GM18870 (cell line): Measurements from ENCODE around the gene ATAD3C.
"Not testable (repeated sequence)": the region's sequence is repeated elsewhere in the genome, so short reads cannot be mapped to it uniquely, and the experiment has no call there.

Experiments
- ATAC-seq: cut with Tn5 transposase; IDR thresholded peaks from one replicate; pipeline ENCODE4 v1.9.1; 2021; ENCODE audit warnings: moderate library complexity; ENCODE audit not compliant: unreplicated experiment

The ATAD3C gene

GRCh38 chr1:1494311-1494710 lies 44.8 kb downstream of the ATAD3C start:
- ATAC-seq: not testable (repeated sequence)

GRCh38 chr1:1495461-1495975 lies 46.0 kb downstream of the ATAD3C start:
- not testable (repeated sequence) for ATAC-seq

GRCh38 chr1:1504777-1505365 lies 55.4 kb downstream of the ATAD3C start:
- not testable (repeated sequence) for ATAC-seq

GRCh38 chr1:1505366-1505798 lies 55.9 kb downstream of the ATAD3C start:
- ATAC-seq: not testable (repeated sequence)

GRCh38 chr1:1505801-1506200 lies 56.3 kb downstream of the ATAD3C start:
- not testable (repeated sequence) for ATAC-seq

GRCh38 chr1:1507305-1507704 lies 57.8 kb downstream of the ATAD3C start:
- no peak for ATAC-seq

GRCh38 chr1:1508775-1509464 lies 59.4 kb downstream of the ATAD3C start:
- not testable (repeated sequence) for ATAC-seq

- ATAC-seq: not testable (repeated sequence)
Measured at GRCh38 chr1:1509465-1509850, 60.0 kb downstream of the ATAD3C start.

GRCh38 chr1:1510912-1511532 lies 61.5 kb downstream of the ATAD3C start:
- no peak for ATAC-seq

- ATAC-seq: peak; percentile 83
Measured at GRCh38 chr1:1511533-1512285, 62.2 kb downstream of the ATAD3C start, which contains the start of gene ATAD3A. TSS of gene ATAD3A (plus strand) at chr1:1512162. CDS start at chr1:1512269, 107 bp downstream.

GRCh38 chr1:1512425-1512824 lies 62.9 kb downstream of the ATAD3C start:
- not testable (repeated sequence) for ATAC-seq

- not testable (repeated sequence) for ATAC-seq
Measured at GRCh38 chr1:1513675-1514074, 64.2 kb downstream of the ATAD3C start.

GRCh38 chr1:1514376-1514775 lies 64.9 kb downstream of the ATAD3C start:
- ATAC-seq: not testable (repeated sequence)

- ATAC-seq: not testable (repeated sequence)
Measured at GRCh38 chr1:1516923-1517322, 67.4 kb downstream of the ATAD3C start.

GRCh38 chr1:1517973-1518620 lies 68.6 kb downstream of the ATAD3C start:
- no peak for ATAC-seq

- ATAC-seq: not testable (repeated sequence)
Measured at GRCh38 chr1:1518621-1519007, 69.1 kb downstream of the ATAD3C start.
